ENCODE results near the gene AVP. TPM values are rescaled to one million over a fixed set of nuclear protein-coding genes. Genes with fewer than 3 reads are reported as not detected.
"Not testable (repeated sequence)": the region's sequence is repeated elsewhere in the genome, so short reads cannot be mapped to it uniquely, and the experiment has no call there.

AVP gene
- total and polyA plus RNA-seq, 2 experiments from 2014 or later = 0.67 to 1.3 TPM

GRCh38 chr20:3080939-3081388, 3.6 kb downstream of the AVP start:
- Histone ChIP-seq H3K4me2 (no peak overlapping the region), H3K27me3 (peaks cover 37% of the 10 kb centered on the region), H3K9me3 (ENCODE audit: low read depth) (no peaks in the 10 kb centered on the region), H4K20me1 (ENCODE audit: insufficient read depth, poor library complexity, severe bottlenecking) (no peaks in the 10 kb centered on the region), H3K27ac (no peak overlapping the region), H3K79me2 (no peaks in the 10 kb centered on the region), H3K36me3 (replicated peaks; ENCODE audit: insufficient read depth, low read depth) (no peaks in the 10 kb centered on the region), H3K4me3 (no peak overlapping the region), H3K9me2 (replicated peaks; ENCODE audit: insufficient read depth) (no peaks in the 10 kb centered on the region), H3K4me1 (ENCODE audit: insufficient read depth) (peaks cover 7% of the 10 kb centered on the region), H2AFZ (no peak overlapping the region)
- DNase-seq (ENCODE audit: low spot score) = no peak
- 84% methylated on average over 6 of the region's 6 CpGs for WGBS (ENCODE audit: low lambda C conversion rate, missing lambda C conversion rate)
- TF ChIP-seq CTCF (IDR thresholded peaks at IDR 0.05; ENCODE audit: poor library complexity) = no peak
- no peak for TF ChIP-seq EZH2 (IDR thresholded peaks at IDR 0.05; ENCODE audit: borderline replicate concordance)
- TF ChIP-seq EZH2phosphoT487 (IDR thresholded peaks at IDR 0.05; ENCODE audit: low read depth, severe bottlenecking, unreplicated experiment) = no peak

- H3K9me3 ChIP-seq (ENCODE audit: low read depth) = no peaks in the 10 kb centered on the region
- no peaks in the 10 kb centered on the region for H4K20me1 ChIP-seq (ENCODE audit: insufficient read depth, poor library complexity, severe bottlenecking)
- 93% methylated on average over 4 of the region's 4 CpGs for WGBS (ENCODE audit: low lambda C conversion rate, missing lambda C conversion rate)
- no peak overlapping the region for H3K27ac ChIP-seq
- H3K9me2 ChIP-seq (replicated peaks; ENCODE audit: insufficient read depth) = no peaks in the 10 kb centered on the region
- no peak for DNase-seq (ENCODE audit: low spot score)
- H3K4me3 ChIP-seq = no peak overlapping the region
- H3K36me3 ChIP-seq (replicated peaks; ENCODE audit: insufficient read depth, low read depth) = no peaks in the 10 kb centered on the region
- H3K27me3 ChIP-seq = peaks cover 24% of the 10 kb centered on the region
- H3K4me2 ChIP-seq = no peak overlapping the region
- H3K79me2 ChIP-seq = no peaks in the 10 kb centered on the region
- peaks cover 6% of the 10 kb centered on the region for H3K4me1 ChIP-seq (ENCODE audit: insufficient read depth)
- no peak overlapping the region for H2AFZ ChIP-seq
- TF ChIP-seq EZH2phosphoT487 (IDR thresholded peaks at IDR 0.05; ENCODE audit: low read depth, severe bottlenecking, unreplicated experiment) (no peak), EZH2 (IDR thresholded peaks at IDR 0.05; ENCODE audit: borderline replicate concordance) (no peak), CTCF (IDR thresholded peaks at IDR 0.05; ENCODE audit: poor library complexity) (no peak)
Observed at GRCh38 chr20:3077618-3078134, 6.8 kb downstream of the AVP start.

- not testable (repeated sequence) for H2AFZ ChIP-seq; H3K9me2 ChIP-seq (replicated peaks; ENCODE audit: insufficient read depth); DNase-seq (ENCODE audit: low spot score); H3K9me3 ChIP-seq (ENCODE audit: low read depth); H4K20me1 ChIP-seq (ENCODE audit: insufficient read depth, poor library complexity, severe bottlenecking); H3K4me2 ChIP-seq; H3K4me3 ChIP-seq; H3K27ac ChIP-seq; H3K36me3 ChIP-seq (replicated peaks; ENCODE audit: insufficient read depth, low read depth); H3K4me1 ChIP-seq (ENCODE audit: insufficient read depth); H3K79me2 ChIP-seq
- whole genome bisulfite sequencing (ENCODE audit: low lambda C conversion rate, missing lambda C conversion rate) = 86% methylated on average over 6 of the region's 6 CpGs
- H3K27me3 ChIP-seq = peaks cover 19% of the 10 kb centered on the region
Observed at GRCh38 chr20:3075315-3075714, 9.2 kb downstream of the AVP start.

GRCh38 chr20:3074812-3075211, 9.7 kb downstream of the AVP start:
- 79% methylated on average over 6 of the region's 6 CpGs for WGBS (ENCODE audit: low lambda C conversion rate, missing lambda C conversion rate)
- H3K27me3 ChIP-seq = peaks cover 19% of the 10 kb centered on the region
- H2AFZ ChIP-seq = no peak overlapping the region

GRCh38 chr20:3073251-3073643, 11.3 kb downstream of the AVP start:
- not testable (repeated sequence) for H3K4me3 ChIP-seq; H3K79me2 ChIP-seq; H3K9me2 ChIP-seq (replicated peaks; ENCODE audit: insufficient read depth); H3K4me1 ChIP-seq (ENCODE audit: insufficient read depth); H3K27ac ChIP-seq; H3K9me3 ChIP-seq (ENCODE audit: low read depth); H2AFZ ChIP-seq; DNase-seq (ENCODE audit: low spot score); H3K4me2 ChIP-seq; H4K20me1 ChIP-seq (ENCODE audit: insufficient read depth, poor library complexity, severe bottlenecking); H3K36me3 ChIP-seq (replicated peaks; ENCODE audit: insufficient read depth, low read depth)
- WGBS (ENCODE audit: low lambda C conversion rate, missing lambda C conversion rate) = 90% methylated on average over 8 of the region's 8 CpGs
- H3K27me3 ChIP-seq = peaks cover 19% of the 10 kb centered on the region

More at GRCh38 chr20:3074812-3075211, 9.7 kb downstream of the AVP start:
- no peaks in the 10 kb centered on the region for H3K9me3 ChIP-seq (ENCODE audit: low read depth)
- no peak overlapping the region for H3K27ac ChIP-seq
- no peaks in the 10 kb centered on the region for H3K79me2 ChIP-seq
- H3K9me2 ChIP-seq (replicated peaks; ENCODE audit: insufficient read depth) = no peaks in the 10 kb centered on the region
- H3K4me3 ChIP-seq = no peak overlapping the region
- H4K20me1 ChIP-seq (ENCODE audit: insufficient read depth, poor library complexity, severe bottlenecking) = no peaks in the 10 kb centered on the region
- no peak for DNase-seq (ENCODE audit: low spot score)
- H3K4me2 ChIP-seq = no peak overlapping the region
- peaks cover 10% of the 10 kb centered on the region for H3K4me1 ChIP-seq (ENCODE audit: insufficient read depth)
- TF ChIP-seq EZH2 (IDR thresholded peaks at IDR 0.05; ENCODE audit: borderline replicate concordance) (no peak), EZH2phosphoT487 (IDR thresholded peaks at IDR 0.05; ENCODE audit: low read depth, severe bottlenecking, unreplicated experiment) (no peak), CTCF (IDR thresholded peaks at IDR 0.05; ENCODE audit: poor library complexity) (no peak)
- no peaks in the 10 kb centered on the region for H3K36me3 ChIP-seq (replicated peaks; ENCODE audit: insufficient read depth, low read depth)

Data from hepatocyte (in vitro differentiated cells).